Ovary (tissue), 3 donors: ENCODE measurements around the gene CDC42.

Experiments
- POLR2A ChIP-seq: fragments of 450-650 bp; IDR thresholded peaks from one replicate; pipeline ENCODE4 v1.6.1; 2017; ENCODE audit warnings: antibody characterized with exemption, mild to moderate bottlenecking, moderate library complexity
- TF ChIP-seq, protein P1 (sequence below), 3 donors: fragments of 450-650 bp in 2 of 3; fragments of 200-600 bp in 1 of 3; IDR thresholded peaks; one replicate each; pipeline versions ENCODE4 v1.5.1 to v1.8.0; 2016 to 2022; ENCODE audit warnings: antibody characterized with exemption in 3 of 3, mild to moderate bottlenecking in 1 of 3
- donor health status: DM: no; HTN: no; CAD: no.

DNA sequence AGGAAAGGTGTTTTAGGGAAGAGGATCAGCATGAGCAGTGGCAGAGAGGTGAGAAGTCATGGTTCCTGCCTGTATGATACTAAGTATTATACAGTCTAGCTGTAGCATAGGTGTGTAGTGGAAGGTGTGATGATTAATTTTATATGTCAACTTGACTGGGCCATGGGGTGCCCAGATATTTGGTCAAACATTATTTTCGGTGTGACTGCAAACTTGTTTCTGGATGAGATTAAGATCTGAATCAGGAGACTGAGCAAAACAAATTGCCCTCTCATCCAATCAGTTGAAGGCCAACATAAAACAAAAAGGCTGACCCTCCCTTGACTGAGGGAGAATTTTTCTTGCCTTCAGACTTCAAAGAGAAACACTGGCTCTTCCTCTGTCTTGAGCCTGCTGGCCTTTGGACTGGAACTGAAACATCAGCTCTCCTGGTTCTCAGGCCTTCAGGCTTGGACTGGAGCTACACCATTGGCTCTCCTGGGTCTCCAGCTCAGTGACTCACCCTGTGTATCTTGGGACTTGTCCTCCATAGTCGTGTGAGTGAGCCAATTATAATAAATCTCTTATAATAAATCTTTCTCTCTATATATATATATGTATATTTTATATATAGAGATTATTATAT lies 6.8 kb upstream of the CDC42 start:
- no peak for TF ChIP-seq POLR2A
- TF ChIP-seq, protein P1, sequence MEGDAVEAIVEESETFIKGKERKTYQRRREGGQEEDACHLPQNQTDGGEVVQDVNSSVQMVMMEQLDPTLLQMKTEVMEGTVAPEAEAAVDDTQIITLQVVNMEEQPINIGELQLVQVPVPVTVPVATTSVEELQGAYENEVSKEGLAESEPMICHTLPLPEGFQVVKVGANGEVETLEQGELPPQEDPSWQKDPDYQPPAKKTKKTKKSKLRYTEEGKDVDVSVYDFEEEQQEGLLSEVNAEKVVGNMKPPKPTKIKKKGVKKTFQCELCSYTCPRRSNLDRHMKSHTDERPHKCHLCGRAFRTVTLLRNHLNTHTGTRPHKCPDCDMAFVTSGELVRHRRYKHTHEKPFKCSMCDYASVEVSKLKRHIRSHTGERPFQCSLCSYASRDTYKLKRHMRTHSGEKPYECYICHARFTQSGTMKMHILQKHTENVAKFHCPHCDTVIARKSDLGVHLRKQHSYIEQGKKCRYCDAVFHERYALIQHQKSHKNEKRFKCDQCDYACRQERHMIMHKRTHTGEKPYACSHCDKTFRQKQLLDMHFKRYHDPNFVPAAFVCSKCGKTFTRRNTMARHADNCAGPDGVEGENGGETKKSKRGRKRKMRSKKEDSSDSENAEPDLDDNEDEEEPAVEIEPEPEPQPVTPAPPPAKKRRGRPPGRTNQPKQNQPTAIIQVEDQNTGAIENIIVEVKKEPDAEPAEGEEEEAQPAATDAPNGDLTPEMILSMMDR (IDR thresholded peaks at IDR 0.05) = no peak
